T-helper 2 cell (primary cell): ENCODE data around the gene HS3ST4.

Experiments
- DNase-seq, 5 experiments: peaks; one replicate each; pipeline versions ENCODE4 v3.0.0 to v3.0.0-alpha.2; 2012 to 2022
- total RNA-seq, 2 donors: gene quantifications; one replicate each; lab custom pipeline; 2026; lab: John Stamatoyannopoulos, UW

HS3ST4 gene
- 0 reads per million in 2 donors for total RNA-seq

- DNase-seq, result no peak
Measured at GRCh38 chr16:25691519-25692091, at the start of gene HS3ST4. TSS of gene HS3ST4 (plus strand) at chr16:25691959.

- DNase-seq, result no peak
Measured at GRCh38 chr16:25643633-25644032, 48.1 kb upstream of the HS3ST4 start.

- DNase-seq, result no peak
Measured at GRCh38 chr16:25656639-25657038, 35.1 kb upstream of the HS3ST4 start.

- DNase-seq, result no peak
Measured at GRCh38 chr16:25676820-25677219, 14.9 kb upstream of the HS3ST4 start.

GRCh38 chr16:25679511-25679910 is 12.2 kb upstream of the HS3ST4 start:
- DNase-seq, result no peak

- no peak for DNase-seq
Measured at GRCh38 chr16:25689137-25689836, 2.5 kb upstream of the HS3ST4 start.

GRCh38 chr16:25690552-25691143 is 1.1 kb upstream of the HS3ST4 start:
- DNase-seq, result no peak

GRCh38 chr16:25692351-25692741 is 587 bp downstream of the HS3ST4 start:
- DNase-seq, result no peak

GRCh38 chr16:25692742-25693508 is 1.2 kb downstream of the HS3ST4 start:
- no peak for DNase-seq

GRCh38 chr16:25693631-25694030 is 1.9 kb downstream of the HS3ST4 start:
- no peak for DNase-seq

- DNase-seq, result no peak
Measured at GRCh38 chr16:25699069-25699468, 7.3 kb downstream of the HS3ST4 start.

GRCh38 chr16:25700547-25700946 is 8.8 kb downstream of the HS3ST4 start:
- no peak for DNase-seq

- DNase-seq, result no peak
Measured at GRCh38 chr16:25707553-25707952, 15.8 kb downstream of the HS3ST4 start.

GRCh38 chr16:25707982-25708583 is 16.3 kb downstream of the HS3ST4 start:
- peak in 1 of 5 experiments; percentile 20 for DNase-seq

- no peak for DNase-seq
Measured at GRCh38 chr16:25709213-25709612, 17.5 kb downstream of the HS3ST4 start.

GRCh38 chr16:25713785-25714570 is 22.2 kb downstream of the HS3ST4 start:
- DNase-seq, result no peak

GRCh38 chr16:25716186-25716585 is 24.4 kb downstream of the HS3ST4 start:
- no peak for DNase-seq

- no peak for DNase-seq
Measured at GRCh38 chr16:25721439-25721838, 29.7 kb downstream of the HS3ST4 start.

- no peak for DNase-seq
Measured at GRCh38 chr16:25726430-25727098, 34.8 kb downstream of the HS3ST4 start.

GRCh38 chr16:25729188-25729915 is 37.6 kb downstream of the HS3ST4 start:
- no peak for DNase-seq

GRCh38 chr16:25730396-25730795 is 38.6 kb downstream of the HS3ST4 start:
- DNase-seq, result no peak
